Fibroblast of mammary gland (primary cell): ENCODE results near the gene DUXA.

ENCODE experiments used
- DNase-seq: peaks from one replicate; pipeline ENCODE4 v3.0.0-alpha.2; 2010; ENCODE audit warnings: low read depth
- H3K4me3 ChIP-seq: 2 replicates; pipeline ENCODE4 v1.5.1; 2011; ENCODE audit warnings: low read depth, mild to moderate bottlenecking, low read length, moderate library complexity; ENCODE audit not compliant: control insufficient read depth
- TF ChIP-seq, protein P1 (sequence below): conservative IDR thresholded peaks from 2 replicates; pipeline ENCODE4 v1.5.1; 2011; ENCODE audit warnings: low read depth, low read length, inconsistent platforms; ENCODE audit not compliant: control insufficient read depth, insufficient read depth

Gene DUXA

DNA sequence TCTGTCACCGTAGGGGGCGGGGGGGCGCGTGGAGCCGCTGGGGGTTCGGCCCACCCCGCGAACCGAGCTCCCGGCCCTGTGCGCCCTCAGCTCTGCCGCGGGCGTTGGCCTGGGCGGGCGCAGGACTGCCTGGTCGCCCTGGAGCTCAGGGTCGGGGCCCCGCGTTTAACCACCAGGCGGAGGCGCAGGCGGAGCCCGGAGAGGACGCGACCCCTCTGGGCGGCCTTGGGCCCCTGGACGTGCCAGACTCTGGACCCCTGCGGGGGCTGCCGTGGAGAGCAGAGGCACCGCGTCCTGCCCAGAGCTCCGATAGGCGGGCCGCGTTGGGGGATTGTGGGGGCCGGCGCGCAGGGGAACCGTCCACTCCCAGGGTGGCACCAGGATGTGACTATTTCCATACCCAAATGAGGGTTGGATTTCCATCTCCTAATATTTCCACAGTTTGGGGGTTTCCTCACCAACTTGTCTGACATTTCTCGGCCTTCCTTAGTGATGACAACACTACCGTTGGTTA lies 60.5 kb downstream of the DUXA start:
- no peak overlapping the region for H3K4me3 ChIP-seq

DNA sequence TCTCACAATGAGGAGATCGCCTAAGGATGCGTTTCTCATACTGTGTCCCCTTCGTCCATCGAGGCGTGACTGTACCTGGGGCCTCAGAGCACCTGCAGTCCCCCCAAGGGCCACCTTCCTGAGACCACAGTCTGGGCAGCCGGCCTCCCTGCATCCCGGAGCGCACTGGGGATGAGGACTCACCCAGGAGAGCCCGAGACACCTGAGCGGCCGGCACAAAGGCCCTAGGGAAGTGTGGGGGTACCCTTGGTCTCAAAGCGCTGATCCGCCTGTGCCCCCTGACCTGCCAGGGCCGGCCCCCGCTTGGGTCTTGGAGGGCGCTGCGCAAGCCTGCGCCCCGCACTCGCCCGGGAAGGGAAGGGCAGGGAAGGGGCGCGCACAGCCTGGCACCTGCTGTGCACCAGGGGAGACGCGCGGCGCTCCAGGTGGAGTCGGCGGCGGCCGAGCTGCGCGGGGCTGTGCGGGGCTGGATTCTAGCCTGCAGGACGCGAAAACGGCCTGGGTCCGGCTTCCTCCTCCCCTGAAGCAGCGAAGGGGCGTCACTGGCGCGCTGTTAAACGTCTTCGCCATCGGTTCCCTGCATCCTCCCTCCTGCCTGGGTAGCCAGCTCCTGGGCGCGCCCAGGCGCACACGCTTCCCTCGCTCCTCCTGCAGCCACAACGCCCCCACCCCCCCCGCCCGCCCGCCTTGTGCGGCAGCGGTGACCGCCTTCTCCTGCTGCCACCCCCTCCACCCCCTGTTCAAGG lies 61.1 kb downstream of the DUXA start:
- TF ChIP-seq, protein P1, sequence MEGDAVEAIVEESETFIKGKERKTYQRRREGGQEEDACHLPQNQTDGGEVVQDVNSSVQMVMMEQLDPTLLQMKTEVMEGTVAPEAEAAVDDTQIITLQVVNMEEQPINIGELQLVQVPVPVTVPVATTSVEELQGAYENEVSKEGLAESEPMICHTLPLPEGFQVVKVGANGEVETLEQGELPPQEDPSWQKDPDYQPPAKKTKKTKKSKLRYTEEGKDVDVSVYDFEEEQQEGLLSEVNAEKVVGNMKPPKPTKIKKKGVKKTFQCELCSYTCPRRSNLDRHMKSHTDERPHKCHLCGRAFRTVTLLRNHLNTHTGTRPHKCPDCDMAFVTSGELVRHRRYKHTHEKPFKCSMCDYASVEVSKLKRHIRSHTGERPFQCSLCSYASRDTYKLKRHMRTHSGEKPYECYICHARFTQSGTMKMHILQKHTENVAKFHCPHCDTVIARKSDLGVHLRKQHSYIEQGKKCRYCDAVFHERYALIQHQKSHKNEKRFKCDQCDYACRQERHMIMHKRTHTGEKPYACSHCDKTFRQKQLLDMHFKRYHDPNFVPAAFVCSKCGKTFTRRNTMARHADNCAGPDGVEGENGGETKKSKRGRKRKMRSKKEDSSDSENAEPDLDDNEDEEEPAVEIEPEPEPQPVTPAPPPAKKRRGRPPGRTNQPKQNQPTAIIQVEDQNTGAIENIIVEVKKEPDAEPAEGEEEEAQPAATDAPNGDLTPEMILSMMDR, result no peak
- H3K4me3 ChIP-seq, result no peak overlapping the region
- DNase-seq, result no peak

More for the DNA sequence above, 60.5 kb downstream of the DUXA start:
- TF ChIP-seq, protein P1, result no peak
- no peak for DNase-seq
